ENCODE data around the gene POU2F1.
A peak's percentile ranks its signal among the peaks of the same experiment; 100 is the strongest.

DNA sequence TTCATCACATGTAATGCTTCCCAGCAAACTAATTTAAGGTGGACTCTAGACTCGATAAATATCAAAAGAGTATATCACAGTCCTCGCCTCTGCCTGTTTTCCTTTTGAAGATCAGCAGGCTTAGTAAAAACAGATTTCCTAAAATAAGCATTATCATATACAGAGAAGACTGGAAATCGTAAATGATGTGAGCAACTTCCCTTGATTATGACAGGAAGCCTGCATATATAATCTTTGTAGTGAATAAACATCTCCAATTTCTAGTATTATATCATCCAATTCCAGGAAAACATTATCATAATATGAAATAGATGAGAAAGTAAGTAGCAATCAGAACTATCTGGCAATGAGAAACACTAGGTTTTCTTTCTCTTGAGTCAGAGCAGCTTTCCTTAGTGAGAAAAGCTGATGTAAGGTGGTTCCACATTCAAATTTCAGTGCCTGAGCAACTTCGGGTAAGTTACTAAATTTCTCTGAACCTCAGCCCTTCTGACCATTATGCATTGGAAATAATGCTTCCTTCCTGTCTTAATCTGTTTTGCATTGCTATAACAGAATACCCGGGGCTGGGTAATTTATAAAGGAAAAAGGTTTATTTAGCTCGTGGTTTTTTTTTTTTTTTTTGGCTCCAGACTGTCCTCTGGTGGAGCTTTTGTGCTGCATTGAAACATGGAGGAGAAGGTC lies 12.6 kb upstream of the POU2F1 start:
- no peak for TF ChIP-seq EZH2phosphoT487 (conservative IDR thresholded peaks at IDR 0.05; ENCODE audit: low read length)
- TF ChIP-seq, protein P1, sequence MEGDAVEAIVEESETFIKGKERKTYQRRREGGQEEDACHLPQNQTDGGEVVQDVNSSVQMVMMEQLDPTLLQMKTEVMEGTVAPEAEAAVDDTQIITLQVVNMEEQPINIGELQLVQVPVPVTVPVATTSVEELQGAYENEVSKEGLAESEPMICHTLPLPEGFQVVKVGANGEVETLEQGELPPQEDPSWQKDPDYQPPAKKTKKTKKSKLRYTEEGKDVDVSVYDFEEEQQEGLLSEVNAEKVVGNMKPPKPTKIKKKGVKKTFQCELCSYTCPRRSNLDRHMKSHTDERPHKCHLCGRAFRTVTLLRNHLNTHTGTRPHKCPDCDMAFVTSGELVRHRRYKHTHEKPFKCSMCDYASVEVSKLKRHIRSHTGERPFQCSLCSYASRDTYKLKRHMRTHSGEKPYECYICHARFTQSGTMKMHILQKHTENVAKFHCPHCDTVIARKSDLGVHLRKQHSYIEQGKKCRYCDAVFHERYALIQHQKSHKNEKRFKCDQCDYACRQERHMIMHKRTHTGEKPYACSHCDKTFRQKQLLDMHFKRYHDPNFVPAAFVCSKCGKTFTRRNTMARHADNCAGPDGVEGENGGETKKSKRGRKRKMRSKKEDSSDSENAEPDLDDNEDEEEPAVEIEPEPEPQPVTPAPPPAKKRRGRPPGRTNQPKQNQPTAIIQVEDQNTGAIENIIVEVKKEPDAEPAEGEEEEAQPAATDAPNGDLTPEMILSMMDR (IDR thresholded peaks at IDR 0.05; ENCODE audit: insufficient read depth, low read length, poor library complexity, severe bottlenecking): peak; percentile 10

Data from SU-DHL-6 (cell line).